ENCODE measurements around the gene DCAF11.

Gene DCAF11

GRCh38 chr14:24143511-24143910 lies 28.9 kb downstream of the DCAF11 start:
- no peak for DNase-seq

- DNase-seq = no peak
These were observed 29.9 kb downstream of the DCAF11 start for GRCh38 chr14:24144451-24144850.

DNA sequence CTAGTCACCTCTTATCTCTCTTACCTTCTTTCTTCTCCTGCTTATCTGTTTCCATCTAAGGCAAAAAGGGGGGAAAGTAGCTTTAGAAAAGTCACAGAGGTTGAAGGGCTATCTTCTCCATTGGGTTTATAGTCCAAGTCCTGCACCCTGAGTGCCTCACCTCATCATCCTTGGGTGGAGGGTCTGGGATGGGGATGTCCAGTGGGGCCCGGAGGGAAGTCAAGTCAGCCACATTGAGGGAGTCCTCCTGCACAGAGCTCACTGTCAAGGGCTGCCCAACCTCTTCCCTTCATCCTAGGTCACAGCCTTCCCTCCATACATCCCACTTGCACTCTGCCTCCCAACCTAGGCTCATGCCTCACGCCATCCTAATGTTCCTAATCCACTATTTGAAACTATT lies 30.6 kb downstream of the DCAF11 start:
- no peak for DNase-seq

DNA sequence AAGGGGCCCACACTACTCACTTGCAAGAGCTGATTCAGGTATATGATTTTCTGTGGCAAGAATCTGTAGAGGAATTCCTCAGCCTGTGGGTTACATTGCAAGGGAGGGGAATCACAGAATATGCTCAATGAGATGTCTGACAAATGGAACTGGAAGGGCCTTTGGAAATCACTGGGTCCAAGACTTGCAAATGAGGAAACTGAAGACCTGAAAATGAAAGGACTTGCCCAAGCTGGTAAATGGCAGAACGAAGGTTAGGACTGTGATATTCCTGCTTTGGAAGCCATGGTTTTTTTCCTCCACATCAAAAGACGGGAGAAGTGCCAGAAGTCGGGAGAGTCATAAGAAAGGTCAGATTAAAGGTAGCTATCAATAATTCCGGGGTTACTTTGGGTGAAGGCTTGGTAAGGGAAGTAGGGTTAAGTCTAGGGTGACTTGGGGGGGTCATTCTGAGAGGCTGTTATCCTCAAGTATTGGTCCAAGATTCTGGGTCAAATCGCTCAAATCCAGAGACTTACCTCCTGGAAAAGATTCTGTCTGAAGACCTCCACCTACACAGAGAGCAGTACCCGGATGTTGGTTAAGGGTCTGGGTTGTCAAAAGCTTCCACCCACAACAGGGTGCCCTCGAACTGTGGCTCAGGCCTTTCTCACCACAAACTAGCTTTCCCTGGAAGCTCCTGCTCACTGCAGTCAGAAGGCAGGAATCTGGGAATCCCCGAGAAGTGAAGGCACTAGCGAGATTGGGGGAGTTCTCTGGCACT lies 31.3 kb downstream of the DCAF11 start:
- no peak for DNase-seq

GRCh38 chr14:24146453-24146977 lies 31.9 kb downstream of the DCAF11 start, which contains the start of gene PSME2:
PSME2 (minus strand) TSS chr14:24146610; CDS start chr14:24146581, 29 bp downstream.
- peak; percentile 94 for DNase-seq

- DNase-seq = peak; percentile 98
These were observed 32.6 kb downstream of the DCAF11 start, which contains the start of gene RNF31 for GRCh38 chr14:24146978-24147760. RNF31 (plus strand) TSS chr14:24147498; CDS start chr14:24147699, 201 bp downstream.

DNA sequence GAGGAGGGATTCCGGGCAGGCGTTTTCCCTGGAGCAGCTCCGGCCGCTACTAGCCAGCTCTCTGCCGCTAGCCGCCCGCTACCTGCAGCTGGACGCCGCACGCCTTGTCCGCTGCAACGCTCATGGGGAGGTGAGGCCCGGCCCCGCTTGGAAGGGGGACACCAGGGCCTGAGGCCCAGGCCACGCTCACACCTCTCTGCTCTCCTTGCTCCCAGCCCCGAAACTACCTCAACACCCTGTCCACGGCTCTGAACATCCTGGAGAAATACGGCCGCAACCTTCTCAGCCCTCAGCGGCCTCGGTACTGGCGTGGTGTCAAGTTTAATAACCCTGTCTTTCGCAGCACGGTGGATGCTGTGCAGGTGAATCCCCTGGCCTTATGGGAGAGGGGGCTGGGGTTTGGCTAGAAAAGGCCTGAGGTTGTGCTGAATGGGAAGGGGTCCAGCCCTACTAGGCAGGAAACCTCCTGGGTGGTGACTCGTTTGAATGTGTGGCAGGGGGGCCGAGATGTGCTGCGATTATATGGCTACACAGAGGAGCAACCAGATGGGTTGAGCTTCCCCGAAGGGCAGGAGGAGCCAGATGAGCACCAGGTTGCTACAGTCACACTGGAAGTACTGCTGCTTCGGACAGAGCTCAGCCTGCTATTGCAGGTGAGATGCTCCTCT lies 33.3 kb downstream of the DCAF11 start:
- no peak for DNase-seq

DNA sequence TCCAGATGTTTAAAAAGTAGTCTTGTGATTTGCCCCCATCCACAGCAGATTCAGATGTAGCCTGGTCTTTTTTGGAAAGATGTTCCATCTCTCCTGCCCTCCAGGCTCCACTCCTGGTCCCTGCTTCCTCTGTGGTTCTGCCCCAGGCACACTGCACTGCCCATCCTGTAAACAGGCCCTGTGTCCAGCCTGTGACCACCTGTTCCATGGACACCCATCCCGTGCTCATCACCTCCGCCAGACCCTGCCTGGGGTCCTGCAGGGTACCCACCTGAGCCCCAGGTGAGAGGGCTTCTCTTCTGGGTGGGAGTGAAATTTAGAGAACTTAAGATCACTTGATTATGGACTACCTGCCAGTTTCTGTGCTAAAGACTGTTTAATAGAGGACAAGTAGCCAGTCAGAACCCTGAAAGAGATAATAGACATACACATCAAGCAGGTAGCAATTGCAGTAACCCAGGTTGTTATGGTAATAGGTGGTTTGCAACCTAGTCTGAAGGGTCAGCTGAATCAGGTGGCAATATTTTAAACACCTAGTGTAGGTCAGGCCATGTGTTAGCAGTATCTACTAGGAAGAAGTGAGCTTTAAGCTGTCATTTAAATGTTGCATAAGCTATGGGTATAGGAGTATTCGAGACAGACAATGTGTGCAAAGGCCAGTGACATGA lies 34.9 kb downstream of the DCAF11 start:
- DNase-seq = no peak

DNA sequence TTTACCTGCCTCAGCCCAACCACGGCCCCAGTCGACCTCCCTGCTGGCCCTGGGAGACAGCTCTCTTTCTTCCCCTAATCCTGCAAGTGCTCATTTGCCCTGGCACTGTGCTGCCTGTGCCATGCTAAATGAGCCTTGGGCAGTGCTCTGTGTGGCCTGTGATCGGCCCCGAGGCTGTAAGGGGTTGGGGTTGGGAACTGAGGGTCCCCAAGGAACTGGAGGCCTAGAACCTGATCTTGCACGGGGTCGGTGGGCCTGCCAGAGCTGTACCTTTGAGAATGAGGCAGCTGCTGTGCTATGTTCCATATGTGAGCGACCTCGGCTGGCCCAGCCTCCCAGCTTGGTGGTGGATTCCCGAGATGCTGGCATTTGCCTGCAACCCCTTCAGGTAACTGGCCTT lies 35.5 kb downstream of the DCAF11 start:
- no peak for DNase-seq

DNA sequence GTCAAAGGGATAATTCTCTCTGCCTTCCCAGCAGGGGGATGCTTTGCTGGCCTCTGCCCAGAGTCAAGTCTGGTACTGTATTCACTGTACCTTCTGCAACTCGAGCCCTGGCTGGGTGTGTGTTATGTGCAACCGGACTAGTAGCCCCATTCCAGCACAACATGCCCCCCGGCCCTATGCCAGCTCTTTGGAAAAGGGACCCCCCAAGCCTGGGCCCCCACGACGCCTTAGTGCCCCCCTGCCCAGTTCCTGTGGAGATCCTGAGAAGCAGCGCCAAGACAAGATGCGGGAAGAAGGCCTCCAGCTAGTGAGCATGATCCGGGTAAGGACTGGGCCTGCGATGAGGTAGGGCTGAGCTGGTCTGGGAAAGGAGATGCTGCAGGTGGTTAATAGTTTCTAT lies 36.0 kb downstream of the DCAF11 start:
- DNase-seq = no peak

GRCh38 chr14:24150993-24151392 lies 36.4 kb downstream of the DCAF11 start:
- DNase-seq = no peak

DNA sequence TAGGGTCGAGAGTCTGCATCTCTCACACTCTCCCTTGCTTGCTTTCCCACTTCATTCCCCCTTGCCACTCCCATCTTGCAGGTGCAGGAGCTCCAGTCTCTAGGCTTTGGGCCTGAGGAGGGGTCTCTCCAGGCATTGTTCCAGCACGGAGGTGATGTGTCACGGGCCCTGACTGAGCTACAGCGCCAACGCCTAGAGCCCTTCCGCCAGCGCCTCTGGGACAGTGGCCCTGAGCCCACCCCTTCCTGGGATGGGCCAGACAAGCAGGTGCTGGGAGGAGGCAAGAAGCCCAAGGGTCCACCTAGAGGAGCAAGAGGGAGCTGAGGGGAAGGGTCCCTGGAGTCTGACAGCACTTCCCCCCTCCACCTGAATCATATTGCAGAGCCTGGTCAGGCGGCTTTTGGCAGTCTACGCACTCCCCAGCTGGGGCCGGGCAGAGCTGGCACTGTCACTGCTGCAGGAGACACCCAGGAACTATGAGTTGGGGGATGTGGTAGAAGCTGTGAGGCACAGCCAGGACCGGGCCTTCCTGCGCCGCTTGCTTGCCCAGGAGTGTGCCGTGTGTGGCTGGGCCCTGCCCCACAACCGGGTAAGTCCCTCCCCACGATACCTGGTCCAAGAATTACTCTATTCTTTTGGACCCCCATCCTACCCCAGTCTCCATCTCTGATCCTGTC lies 37.0 kb downstream of the DCAF11 start:
- DNase-seq = no peak

DNA sequence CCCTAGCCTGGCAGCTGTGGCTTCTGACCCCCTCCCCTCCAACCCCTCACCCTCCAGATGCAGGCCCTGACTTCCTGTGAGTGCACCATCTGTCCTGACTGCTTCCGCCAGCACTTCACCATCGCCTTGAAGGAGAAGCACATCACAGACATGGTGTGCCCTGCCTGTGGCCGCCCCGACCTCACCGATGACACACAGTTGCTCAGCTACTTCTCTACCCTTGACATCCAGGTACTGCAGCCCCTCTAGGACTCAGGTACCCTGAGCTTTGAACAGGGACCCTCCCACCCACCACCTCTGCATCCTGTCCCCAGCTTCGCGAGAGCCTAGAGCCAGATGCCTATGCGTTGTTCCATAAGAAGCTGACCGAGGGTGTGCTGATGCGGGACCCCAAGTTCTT lies 40.5 kb downstream of the DCAF11 start:
- no peak for DNase-seq

DNA sequence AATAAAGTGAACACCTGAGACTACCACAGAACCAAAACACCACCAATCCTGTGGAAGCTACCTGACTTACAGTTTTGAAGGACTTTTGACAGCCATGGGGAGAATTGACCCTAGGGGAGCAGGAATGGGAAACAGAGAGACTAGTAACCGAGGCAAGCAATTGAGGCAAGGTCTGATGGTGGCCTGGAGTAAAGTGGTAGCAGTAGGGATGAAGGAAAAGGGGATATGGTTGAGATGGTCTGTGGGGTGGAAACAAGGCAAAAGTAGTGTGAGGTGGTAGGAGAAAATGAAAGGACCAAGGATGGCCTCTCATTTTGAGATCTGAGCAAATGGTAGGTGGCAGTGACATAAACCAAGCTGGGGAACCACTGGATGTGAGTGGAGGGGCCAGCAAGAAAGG lies 42.3 kb downstream of the DCAF11 start:
- no peak for DNase-seq

- no peak for DNase-seq
These were observed 42.8 kb downstream of the DCAF11 start for GRCh38 chr14:24157331-24157730.

GRCh38 chr14:24159777-24160498 lies 45.4 kb downstream of the DCAF11 start:
- DNase-seq = no peak

DNA sequence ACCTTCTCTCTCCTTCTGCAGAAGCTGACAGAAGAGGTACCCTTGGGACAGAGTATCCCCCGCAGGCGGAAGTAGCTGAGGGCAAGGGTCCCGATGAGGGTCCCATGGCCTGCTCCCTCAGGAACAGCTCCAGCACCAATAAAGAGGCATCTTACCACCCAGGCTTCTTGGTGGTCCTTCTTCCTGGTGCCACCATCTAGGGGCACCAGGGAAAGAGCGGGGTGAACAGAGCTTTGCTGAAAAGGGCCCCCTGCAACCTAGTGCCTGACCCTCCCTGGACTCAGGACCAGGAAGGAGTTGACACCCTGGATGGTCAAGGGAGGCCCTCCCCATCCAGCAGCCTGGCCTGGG lies 45.9 kb downstream of the DCAF11 start:
- no peak for DNase-seq

- peak; percentile 100 for DNase-seq
These were observed 46.5 kb downstream of the DCAF11 start, which contains the start of gene IRF9 for GRCh38 chr14:24160850-24161804. IRF9 (plus strand) TSS chr14:24161265; CDS start chr14:24162145, 880 bp downstream.

DNA sequence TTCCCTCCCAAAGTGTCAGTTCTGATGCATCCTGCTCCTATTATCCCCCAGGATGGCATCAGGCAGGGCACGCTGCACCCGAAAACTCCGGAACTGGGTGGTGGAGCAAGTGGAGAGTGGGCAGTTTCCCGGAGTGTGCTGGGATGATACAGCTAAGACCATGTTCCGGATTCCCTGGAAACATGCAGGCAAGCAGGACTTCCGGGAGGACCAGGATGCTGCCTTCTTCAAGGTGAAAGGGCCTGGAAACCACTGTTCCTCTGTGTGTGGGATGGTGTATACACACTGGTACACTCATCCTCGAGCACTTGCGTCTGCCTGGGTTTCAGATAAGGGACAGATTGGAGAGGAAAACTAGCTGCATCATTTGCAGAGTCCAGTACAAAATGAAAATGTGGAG lies 47.5 kb downstream of the DCAF11 start:
- DNase-seq = no peak

DNA sequence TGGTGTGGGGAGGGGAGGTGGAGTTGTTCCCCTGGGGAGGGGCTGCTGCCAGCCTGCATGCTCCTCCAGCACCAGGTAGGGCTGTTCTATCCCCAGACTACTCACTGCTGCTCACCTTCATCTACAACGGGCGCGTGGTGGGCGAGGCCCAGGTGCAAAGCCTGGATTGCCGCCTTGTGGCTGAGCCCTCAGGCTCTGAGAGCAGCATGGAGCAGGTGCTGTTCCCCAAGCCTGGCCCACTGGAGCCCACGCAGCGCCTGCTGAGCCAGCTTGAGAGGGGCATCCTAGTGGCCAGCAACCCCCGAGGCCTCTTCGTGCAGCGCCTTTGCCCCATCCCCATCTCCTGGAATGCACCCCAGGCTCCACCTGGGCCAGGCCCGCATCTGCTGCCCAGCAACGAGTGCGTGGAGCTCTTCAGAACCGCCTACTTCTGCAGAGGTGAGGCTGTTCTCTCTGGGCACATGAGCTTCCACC lies 50.0 kb downstream of the DCAF11 start:
- no peak for DNase-seq

All from stimulated activated CD8-positive, alpha-beta memory T cell treated with anti-CD3 and anti-CD28 coated beads, Interleukin-4, amount 100 ng/mL, for 48 hours (primary cell).